Cardiac atrium fibroblast (primary cell): Measurements from ENCODE around the gene DENND1A. TPM values are rescaled to one million over a fixed set of nuclear protein-coding genes. Genes with fewer than 3 reads are reported as not detected.

Source experiments
- total RNA-seq: library from RNA; depleted of rRNA; stranded (reverse); fragments of >200 nt; gene quantifications from 2 replicates; pipeline ENCODE4 v1.2.3, GENCODE V29; 2015

DENND1A gene
- 7.8 and 26.2 TPM in 2 replicates for total RNA-seq

GRCh38 chr9:123929870-123930831, at the start of gene DENND1A:
DENND1A (minus strand) TSS chr9:123930126; CDS start chr9:123929905, 221 bp downstream.

DNA sequence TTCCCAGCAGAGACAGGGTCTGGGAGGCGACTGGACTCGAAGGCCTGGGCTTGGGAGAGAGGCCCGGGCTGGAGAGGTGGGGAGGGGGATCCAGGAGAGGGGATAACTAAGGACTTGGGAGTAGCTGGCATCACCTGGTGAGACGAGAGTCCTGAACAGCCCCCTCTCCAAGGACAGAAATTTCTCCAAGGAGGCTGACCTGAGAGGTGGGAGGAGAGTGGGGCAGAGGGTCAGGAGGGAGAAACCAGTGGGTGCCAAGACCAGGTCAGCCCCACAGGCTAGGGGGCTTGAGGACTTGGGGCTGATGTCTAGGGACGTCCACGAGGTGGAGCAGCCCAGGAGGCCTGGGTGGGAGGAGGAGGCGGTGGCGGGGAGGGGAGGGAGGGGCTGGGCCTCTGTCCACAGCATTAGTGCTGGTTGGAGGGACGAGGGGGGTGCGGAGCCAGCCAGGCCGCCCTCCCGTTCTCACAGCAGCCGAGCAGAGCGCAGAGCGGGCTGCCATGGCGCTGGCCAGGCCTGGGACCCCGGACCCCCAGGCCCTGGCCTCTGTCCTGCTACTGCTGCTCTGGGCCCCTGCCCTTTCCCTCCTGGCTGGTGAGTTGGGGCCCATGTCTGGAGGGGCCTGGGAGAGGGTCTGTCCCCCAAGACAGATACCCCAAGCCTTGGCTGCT, 574.0 kb downstream of the DENND1A start, which contains the start of gene CRB2:
TSS of gene CRB2 (plus strand) at position 437 of the 671 bp plus-strand sequence. CDS start at position 501, 64 bp downstream.

Other genes with a start within 250 kb of the DENND1A start
- gene LHX2, start 81.6 kb upstream of the DENND1A start, total RNA-seq: under 0.01 and 0.16 TPM in 2 replicates